Pulmonary artery endothelial cell (primary cell): ENCODE data around the gene MEGF11. TPM values are rescaled to one million over a fixed set of nuclear protein-coding genes. Genes with fewer than 3 reads are reported as not detected.
"Not testable (repeated sequence)": the region's sequence is repeated elsewhere in the genome, so short reads cannot be mapped to it uniquely, and the experiment has no call there.

Experiments
- DNase-seq: peaks from one replicate; pipeline ENCODE4 v3.0.0-alpha.2; 2011; ENCODE audit warnings: low read depth, low spot score
- total RNA-seq: library from RNA; depleted of rRNA; stranded (reverse); fragments of >200 nt; gene quantifications from 2 replicates; pipeline ENCODE4 v1.2.3, GENCODE V29; 2014

MEGF11 gene
- total RNA-seq, 1 donor from 2014 or later = under 0.01 TPM

GRCh38 chr15:65903296-65904073 lies 350.1 kb downstream of the MEGF11 start:
- no peak for DNase-seq

GRCh38 chr15:65902373-65902772 lies 351.2 kb downstream of the MEGF11 start:
- no peak for DNase-seq

GRCh38 chr15:65901836-65902235 lies 351.7 kb downstream of the MEGF11 start:
- no peak for DNase-seq

- DNase-seq = no peak
These were observed 352.2 kb downstream of the MEGF11 start for GRCh38 chr15:65901336-65901735.

DNA sequence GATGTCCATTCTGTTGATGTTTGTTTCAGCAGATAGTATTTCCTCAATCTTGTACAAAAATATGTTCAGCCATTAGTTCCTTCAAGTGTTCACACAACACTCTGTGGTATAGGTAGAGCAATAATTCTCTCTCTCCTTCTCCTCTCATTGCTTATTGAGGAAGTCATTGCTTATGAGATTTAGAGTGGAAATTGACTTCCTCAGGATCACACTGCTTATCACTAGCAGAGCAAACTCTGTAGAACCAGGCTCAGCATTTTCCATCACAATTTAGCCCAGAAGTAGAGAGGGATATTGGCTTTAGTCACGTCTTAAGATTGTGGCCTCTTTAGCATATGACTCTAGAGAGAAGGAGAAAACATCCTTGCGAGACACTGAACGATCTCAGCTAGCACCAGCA lies 353.1 kb downstream of the MEGF11 start:
- no peak for DNase-seq

DNA sequence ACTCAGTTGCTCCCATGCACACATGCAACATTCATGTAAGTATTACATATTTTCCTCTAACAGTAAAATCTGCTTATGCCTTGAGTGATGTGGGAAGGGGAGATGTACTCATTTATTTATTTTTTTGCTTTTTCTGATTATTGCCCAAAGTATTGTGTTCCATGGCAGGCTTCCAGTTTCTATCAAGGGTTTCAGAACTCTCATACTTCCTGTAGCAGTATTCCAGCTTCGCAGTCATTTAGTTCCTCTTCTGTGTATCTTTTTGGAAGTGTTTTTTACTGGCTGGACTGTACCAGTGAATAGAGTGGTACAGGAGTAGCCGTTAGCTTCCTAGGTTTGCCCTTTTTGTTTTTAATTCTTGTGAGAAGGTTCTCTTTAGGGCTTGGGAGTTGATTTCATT lies 357.3 kb downstream of the MEGF11 start:
- no peak for DNase-seq

GRCh38 chr15:65893060-65893459 lies 360.5 kb downstream of the MEGF11 start:
- DNase-seq = no peak

DNA sequence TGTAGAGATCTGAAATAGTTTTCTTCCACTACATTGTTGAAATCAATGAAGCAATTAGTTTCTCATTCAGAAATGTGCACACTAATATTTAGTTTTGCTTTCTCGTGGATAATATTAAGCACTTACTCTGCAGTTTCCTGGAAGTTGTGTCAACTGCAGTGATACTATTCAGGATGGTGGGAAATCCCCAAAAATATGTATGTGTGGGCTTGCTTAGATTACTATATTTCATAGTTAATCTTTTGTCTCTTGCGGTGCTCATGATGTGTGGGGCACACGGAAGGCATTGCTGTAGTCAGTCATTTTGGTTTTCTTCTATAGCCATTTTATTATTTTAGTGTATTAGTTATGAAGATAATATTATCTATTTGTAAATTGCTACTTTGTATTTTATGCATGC lies 364.6 kb downstream of the MEGF11 start:
- no peak for DNase-seq

- DNase-seq = no peak
These were observed 366.0 kb downstream of the MEGF11 start for GRCh38 chr15:65887565-65887964.

GRCh38 chr15:65885668-65886218 lies 367.8 kb downstream of the MEGF11 start:
- DNase-seq = no peak

- no peak for DNase-seq
These were observed 369.0 kb downstream of the MEGF11 start for GRCh38 chr15:65884511-65884910.

DNA sequence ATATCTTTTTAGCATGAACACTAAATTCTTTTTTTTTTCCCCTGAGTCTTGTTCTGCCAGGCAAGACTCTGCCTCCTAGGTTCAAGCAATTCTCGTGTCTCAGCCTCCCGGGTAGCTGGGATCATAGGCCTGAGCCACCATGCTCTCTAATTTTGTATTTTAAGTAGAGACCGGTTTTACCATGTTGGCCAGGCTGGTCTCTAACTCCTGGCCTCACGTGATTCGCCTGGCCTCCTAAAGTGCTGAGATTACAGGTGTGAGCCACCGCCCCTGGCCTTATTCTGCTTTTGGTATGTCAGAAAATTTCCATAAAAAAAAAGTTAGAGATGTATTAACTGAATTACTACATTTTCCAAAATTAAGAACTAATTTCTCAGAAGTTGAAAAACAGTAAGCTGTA lies 370.0 kb downstream of the MEGF11 start:
- no peak for DNase-seq

- peak; percentile 56 for DNase-seq
These were observed 371.6 kb downstream of the MEGF11 start for GRCh38 chr15:65881766-65882434.

DNA sequence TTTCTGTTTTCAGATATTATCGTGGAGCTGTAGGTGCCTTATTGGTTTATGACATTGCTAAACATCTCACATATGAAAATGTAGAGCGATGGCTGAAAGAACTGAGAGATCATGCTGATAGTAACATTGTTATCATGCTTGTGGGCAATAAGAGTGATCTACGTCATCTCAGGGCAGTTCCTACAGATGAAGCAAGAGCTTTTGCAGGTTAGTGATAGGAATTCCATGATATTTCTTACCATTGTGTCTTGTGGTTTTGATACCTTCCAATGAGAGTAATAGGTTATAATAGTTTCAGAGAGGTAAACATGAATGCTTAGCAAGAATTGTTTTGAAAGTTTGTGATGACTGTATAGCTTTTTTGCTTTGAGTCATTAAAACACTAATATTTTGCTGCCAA lies 375.8 kb downstream of the MEGF11 start:
- no peak for DNase-seq

GRCh38 chr15:65875458-65875857 lies 378.1 kb downstream of the MEGF11 start:
- DNase-seq = no peak

DNA sequence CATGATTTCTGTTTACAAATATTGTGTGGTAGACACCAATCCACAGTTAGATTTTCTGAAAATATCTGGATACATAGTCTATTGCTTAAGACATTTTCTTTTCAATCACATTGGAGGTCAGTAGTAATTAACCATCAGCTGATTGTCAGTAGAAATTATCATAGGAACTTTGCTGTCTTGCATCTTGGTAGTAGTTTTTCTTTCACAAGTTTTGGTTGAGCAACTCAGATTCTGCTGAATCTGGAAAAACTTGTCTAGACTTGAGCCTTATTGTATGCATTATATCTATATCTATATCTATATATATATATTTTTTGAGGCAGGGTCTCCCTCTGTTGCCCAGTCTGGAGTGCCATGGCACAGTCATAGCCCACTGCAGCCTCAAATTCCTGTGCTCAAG lies 380.3 kb downstream of the MEGF11 start:
- no peak for DNase-seq

GRCh38 chr15:65872596-65872995 lies 381.0 kb downstream of the MEGF11 start:
- not testable (repeated sequence) for DNase-seq

- not testable (repeated sequence) for DNase-seq
These were observed 381.7 kb downstream of the MEGF11 start for GRCh38 chr15:65871886-65872285.

- no peak for DNase-seq
These were observed 382.5 kb downstream of the MEGF11 start for GRCh38 chr15:65870889-65871533.

DNA sequence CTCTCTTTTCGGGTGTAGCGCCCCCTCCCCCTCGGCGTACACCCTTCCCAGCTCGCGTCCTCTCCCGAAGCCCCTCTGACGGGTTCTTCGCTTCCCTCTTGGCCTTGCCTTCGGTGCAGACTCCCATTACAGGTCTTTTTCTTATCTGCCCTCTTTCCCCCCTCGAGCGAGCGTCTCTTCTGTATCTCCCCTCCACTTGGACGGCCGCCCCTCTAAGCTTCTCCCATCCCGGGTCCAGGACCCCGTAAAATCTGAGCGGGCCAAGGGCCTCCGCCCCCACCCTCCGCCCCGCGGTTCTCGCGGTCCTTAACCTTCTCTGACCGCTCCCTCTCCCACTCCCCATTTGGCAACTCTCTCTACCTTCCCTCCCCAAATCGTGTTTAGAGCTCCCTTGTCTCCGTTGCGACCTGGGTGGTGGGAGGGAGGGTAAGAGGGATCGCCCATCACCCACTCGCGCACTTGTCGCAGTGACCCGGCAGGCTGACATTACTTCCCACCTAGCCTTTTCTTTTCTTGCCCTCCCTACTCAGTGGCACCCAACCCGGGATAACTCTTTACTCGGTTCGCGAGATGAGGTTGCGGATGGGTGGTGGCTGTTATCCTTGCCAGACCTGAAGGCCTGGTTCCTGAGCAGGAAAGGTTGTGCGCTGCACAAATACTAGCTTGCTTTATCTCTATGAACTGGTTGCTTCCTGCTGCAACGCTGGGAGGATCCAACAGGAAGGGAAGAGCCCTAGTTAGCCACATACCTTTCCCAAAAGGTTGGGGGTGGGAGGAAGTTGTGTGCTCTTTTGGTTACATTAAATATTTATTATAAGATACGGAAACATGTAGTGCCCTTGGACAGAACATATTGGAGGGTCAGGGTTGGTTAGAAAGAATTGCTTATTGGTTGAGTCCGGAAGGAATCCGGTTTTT lies 383.3 kb downstream of the MEGF11 start:
- DNase-seq = peak; percentile 63
